Measurements from ENCODE around the gene MRPS10. TPM values are rescaled to one million over a fixed set of nuclear protein-coding genes. Genes with fewer than 3 reads are reported as not detected.

MRPS10 gene
- polyA plus RNA-seq, 1 of the 3 experiments (the other 2 are of a cell fraction), result 29.8 TPM

- no peak overlapping the region for H3K27ac ChIP-seq (ENCODE audit: low read depth in 2 of 2, low read length in 1 of 2)
These were observed 46.6 kb upstream of the MRPS10 start for GRCh38 chr6:42264162-42264851.

GRCh38 chr6:42263165-42263728 is 45.6 kb upstream of the MRPS10 start:
- no peaks in the 10 kb centered on the region for H3K36me3 ChIP-seq (replicated peaks in 1 of 2; ENCODE audit: control insufficient read depth in 1 of 2, insufficient read depth in 2 of 2, low read length in 1 of 2)
- H3K4me1 ChIP-seq (ENCODE audit: control insufficient read depth in 1 of 2, insufficient read depth in 2 of 2, low read depth in 1 of 2, low read length in 1 of 2), result peaks cover 0 to 4% of the 10 kb centered on the region in 2 experiments; a peak in 1 of 4 replicates
- DNase-seq, result no peak
- H4K20me1 ChIP-seq (ENCODE audit: insufficient read depth), result no peaks in the 10 kb centered on the region
- no peak overlapping the region for H2AFZ ChIP-seq (ENCODE audit: low read depth)
- WGBS (ENCODE audit: low lambda C conversion rate), result 98% methylated on average over 24 of the region's 24 CpGs
- no peak overlapping the region for H3K4me3 ChIP-seq (ENCODE audit: low read depth in 2 of 2, low read length in 1 of 2)
- TF ChIP-seq JUND (IDR thresholded peaks at IDR 0.05) (no peak), POLR2AphosphoS5 (IDR thresholded peaks at IDR 0.05; ENCODE audit: low read depth, low read length) (no peak)
- H3K9ac ChIP-seq, result no peak overlapping the region
- POLR2A ChIA-PET, result no interaction called here
- H3K9me3 ChIP-seq, result no peaks in the 10 kb centered on the region
- CTCF ChIA-PET, result interaction anchor here (0.9 to 4.9 kb wide), 3 partner anchors 12 to 285 kb away, joined by 3 to 38 read pairs (median 3); no protein-coding TSS in a partner anchor
- H3K27me3 ChIP-seq (ENCODE audit: insufficient read depth), result no peaks in the 10 kb centered on the region
- no peaks in the 10 kb centered on the region for H3F3A ChIP-seq (replicated peaks; ENCODE audit: insufficient read depth)
- H3K79me2 ChIP-seq (ENCODE audit: insufficient read depth), result no peaks in the 10 kb centered on the region
- H3K27ac ChIP-seq (ENCODE audit: low read depth in 2 of 2, low read length in 1 of 2), result no peak overlapping the region
- H3K4me2 ChIP-seq, result no peak overlapping the region
- H3K9me2 ChIP-seq, result no peaks in the 10 kb centered on the region

More at GRCh38 chr6:42264162-42264851, 46.6 kb upstream of the MRPS10 start:
- Histone ChIP-seq H3K4me1 (ENCODE audit: control insufficient read depth in 1 of 2, insufficient read depth in 2 of 2, low read depth in 1 of 2, low read length in 1 of 2) (peaks cover 0 to 4% of the 10 kb centered on the region in 2 experiments; a peak in 1 of 4 replicates), H3K36me3 (replicated peaks in 1 of 2; ENCODE audit: control insufficient read depth in 1 of 2, insufficient read depth in 2 of 2, low read length in 1 of 2) (peaks cover 0 to 6% of the 10 kb centered on the region in 2 experiments), H4K20me1 (ENCODE audit: insufficient read depth) (no peaks in the 10 kb centered on the region), H3K4me2 (no peak overlapping the region), H3K79me2 (ENCODE audit: insufficient read depth) (no peaks in the 10 kb centered on the region), H3F3A (replicated peaks; ENCODE audit: insufficient read depth) (no peaks in the 10 kb centered on the region), H2AFZ (ENCODE audit: low read depth) (no peak overlapping the region), H3K27me3 (ENCODE audit: insufficient read depth) (no peaks in the 10 kb centered on the region), H3K9ac (no peak overlapping the region), H3K4me3 (ENCODE audit: low read depth in 2 of 2, low read length in 1 of 2) (no peak overlapping the region), H3K9me2 (no peaks in the 10 kb centered on the region), H3K9me3 (no peaks in the 10 kb centered on the region)
- ChIA-PET POLR2A (no interaction called here), CTCF (interaction anchor here (0.9 to 2.2 kb wide), 4 partner anchors 11 to 283 kb away, joined by 3 to 10 read pairs (median 4); no protein-coding TSS in a partner anchor)
- TF ChIP-seq SIN3A (IDR thresholded peaks at IDR 0.05; ENCODE audit: borderline replicate concordance, low read depth, low read length) (no peak), JUND (IDR thresholded peaks at IDR 0.05) (no peak)
- WGBS (ENCODE audit: low lambda C conversion rate), result 91% methylated on average over 7 of the region's 10 CpGs
- no peak for DNase-seq

DNA sequence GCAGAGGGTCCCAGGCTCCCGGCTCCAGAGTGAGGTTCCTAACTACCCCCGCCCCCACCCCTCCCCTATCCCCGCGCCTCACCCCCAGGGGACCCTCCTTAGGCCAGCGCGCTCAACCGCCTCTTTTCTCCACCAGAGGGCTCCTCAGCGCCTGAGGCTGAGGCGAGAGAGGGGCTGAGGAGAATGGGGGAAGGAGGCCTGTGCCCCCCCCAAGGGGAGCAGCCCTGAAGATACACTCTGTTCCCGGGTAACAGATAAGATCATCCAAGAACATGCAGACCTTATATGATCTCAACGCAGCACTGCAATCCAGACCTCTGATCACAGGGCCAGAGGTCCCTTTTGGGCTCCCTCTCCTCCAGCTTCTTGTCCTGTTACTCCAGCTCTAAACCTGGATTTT is 43.3 kb upstream of the MRPS10 start:
- Histone ChIP-seq H3K27ac (ENCODE audit: low read depth in 2 of 2, low read length in 1 of 2) (no peak overlapping the region), H3K79me2 (ENCODE audit: insufficient read depth) (no peaks in the 10 kb centered on the region)
- POLR2A ChIA-PET, result interaction anchor here (0.6 kb wide), 1 partner anchor 345 kb away, joined by 3 read pairs; no protein-coding TSS in a partner anchor

More for the DNA sequence above, 43.3 kb upstream of the MRPS10 start:
- WGBS (ENCODE audit: low lambda C conversion rate), result 84% methylated on average over 9 of the region's 11 CpGs
- no peaks in the 10 kb centered on the region for H3K9me2 ChIP-seq
- no peaks in the 10 kb centered on the region for H3K27me3 ChIP-seq (ENCODE audit: insufficient read depth)
- CTCF ChIA-PET, result interaction anchor here (0.6 to 4.9 kb wide), 20 partner anchors 8 to 291 kb away, joined by 3 to 38 read pairs (median 4); no protein-coding TSS in a partner anchor
- TF ChIP-seq CTCF (IDR thresholded peaks at IDR 0.05) (peak; percentile 57), EZH2phosphoT487 (IDR thresholded peaks at IDR 0.05; ENCODE audit: borderline replicate concordance, low read depth) (no peak), RFX5 (IDR thresholded peaks at IDR 0.05; ENCODE audit: low read length) (no peak), RAD21 (IDR thresholded peaks at IDR 0.05; ENCODE audit: low read length) (peak; percentile 54), MEF2A (IDR thresholded peaks at IDR 0.05; ENCODE audit: borderline replicate concordance, low read depth) (no peak), TAF1 (IDR thresholded peaks at IDR 0.05; ENCODE audit: borderline replicate concordance, low read depth, low read length) (no peak), SIN3A (IDR thresholded peaks at IDR 0.05; ENCODE audit: borderline replicate concordance, low read depth, low read length) (no peak), GABPA (IDR thresholded peaks at IDR 0.05; ENCODE audit: low read depth) (no peak), SMC3 (IDR thresholded peaks at IDR 0.05; ENCODE audit: low read depth, low read length) (peak; percentile 60), ELF1 (IDR thresholded peaks at IDR 0.05) (no peak), MXI1 (IDR thresholded peaks at IDR 0.05; ENCODE audit: low read depth, low read length) (no peak), TCF12 (IDR thresholded peaks at IDR 0.05) (no peak)
- TF ChIP-seq, protein P1, sequence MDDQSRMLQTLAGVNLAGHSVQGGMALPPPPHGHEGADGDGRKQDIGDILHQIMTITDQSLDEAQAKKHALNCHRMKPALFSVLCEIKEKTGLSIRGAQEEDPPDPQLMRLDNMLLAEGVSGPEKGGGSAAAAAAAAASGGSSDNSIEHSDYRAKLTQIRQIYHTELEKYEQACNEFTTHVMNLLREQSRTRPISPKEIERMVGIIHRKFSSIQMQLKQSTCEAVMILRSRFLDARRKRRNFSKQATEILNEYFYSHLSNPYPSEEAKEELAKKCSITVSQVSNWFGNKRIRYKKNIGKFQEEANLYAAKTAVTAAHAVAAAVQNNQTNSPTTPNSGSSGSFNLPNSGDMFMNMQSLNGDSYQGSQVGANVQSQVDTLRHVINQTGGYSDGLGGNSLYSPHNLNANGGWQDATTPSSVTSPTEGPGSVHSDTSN (IDR thresholded peaks at IDR 0.05), result no peak
- H3K4me2 ChIP-seq, result no peak overlapping the region
- H2AFZ ChIP-seq (ENCODE audit: low read depth), result no peak overlapping the region
- no peaks in the 10 kb centered on the region for H3F3A ChIP-seq (replicated peaks; ENCODE audit: insufficient read depth)
- no peaks in the 10 kb centered on the region for H3K9me3 ChIP-seq
- peaks cover 0 to 4% of the 10 kb centered on the region in 2 experiments; a peak in 1 of 4 replicates for H3K4me1 ChIP-seq (ENCODE audit: control insufficient read depth in 1 of 2, insufficient read depth in 2 of 2, low read depth in 1 of 2, low read length in 1 of 2)
- H3K4me3 ChIP-seq (ENCODE audit: low read depth in 2 of 2, low read length in 1 of 2), result no peak overlapping the region
- peak; percentile 83 for DNase-seq
- H4K20me1 ChIP-seq (ENCODE audit: insufficient read depth), result no peaks in the 10 kb centered on the region
- peaks cover 5 to 13% of the 10 kb centered on the region in 2 experiments for H3K36me3 ChIP-seq (replicated peaks in 1 of 2; ENCODE audit: control insufficient read depth in 1 of 2, insufficient read depth in 2 of 2, low read length in 1 of 2)
- H3K9ac ChIP-seq, result no peak overlapping the region

All from SK-N-SH (cell line).